ENCODE measurements around the gene RIC3.
A peak's percentile ranks its signal among the peaks of the same experiment; 100 is the strongest.

Gene RIC3

DNA sequence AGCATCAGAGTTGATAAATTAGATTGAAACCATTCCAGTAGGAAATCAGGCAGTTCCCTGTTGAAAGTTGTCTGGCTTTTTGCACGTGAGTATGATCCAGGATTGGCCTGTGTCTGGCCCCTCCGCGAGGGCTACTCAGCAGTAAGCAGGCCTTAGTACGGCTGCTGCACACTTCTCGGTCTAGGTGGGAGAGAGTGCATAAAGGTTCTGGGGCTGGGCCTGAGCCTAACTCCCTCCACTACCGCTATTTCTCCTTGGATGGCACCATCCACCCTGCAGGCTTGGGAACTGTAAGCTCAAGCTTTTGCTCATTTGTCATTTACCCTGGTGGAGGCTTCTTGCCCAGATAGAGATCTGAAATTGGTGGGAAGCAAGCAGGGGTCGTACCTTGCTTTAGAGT, 65.9 kb downstream of the RIC3 start:
- DNase-seq (ENCODE audit: low read depth in 3 of 3) = no peak

DNA sequence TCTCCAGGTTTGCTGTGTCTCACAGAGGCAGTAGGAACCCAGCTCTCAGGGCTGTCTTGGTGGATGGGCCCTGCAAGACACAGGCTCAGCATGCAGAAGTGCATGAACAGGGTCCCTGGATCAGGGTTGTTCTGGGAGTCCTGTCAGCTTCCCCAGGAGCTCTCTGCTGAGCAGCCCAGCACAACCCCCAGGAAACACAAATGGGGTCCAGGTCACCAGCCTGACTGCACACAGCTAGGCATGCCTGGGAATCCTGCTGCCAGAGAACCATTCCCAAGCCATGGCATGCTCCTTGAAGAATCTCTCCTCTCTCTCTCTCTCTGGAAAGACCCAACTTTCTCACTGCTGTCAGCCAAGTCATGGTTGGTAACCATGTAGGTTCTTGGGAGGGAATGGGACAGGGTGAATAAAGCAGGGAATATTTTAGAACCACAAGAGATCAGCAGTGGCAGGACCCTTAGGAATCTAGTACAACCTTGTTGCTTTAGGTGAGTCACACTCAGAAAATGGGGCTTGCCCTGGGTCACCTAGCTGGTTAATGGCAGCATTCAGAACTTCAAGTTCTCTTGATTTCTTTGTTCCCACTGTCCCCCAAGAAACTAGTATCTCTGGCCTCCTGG, 66.4 kb downstream of the RIC3 start:
- no peak for DNase-seq (ENCODE audit: low read depth in 3 of 3)

DNA sequence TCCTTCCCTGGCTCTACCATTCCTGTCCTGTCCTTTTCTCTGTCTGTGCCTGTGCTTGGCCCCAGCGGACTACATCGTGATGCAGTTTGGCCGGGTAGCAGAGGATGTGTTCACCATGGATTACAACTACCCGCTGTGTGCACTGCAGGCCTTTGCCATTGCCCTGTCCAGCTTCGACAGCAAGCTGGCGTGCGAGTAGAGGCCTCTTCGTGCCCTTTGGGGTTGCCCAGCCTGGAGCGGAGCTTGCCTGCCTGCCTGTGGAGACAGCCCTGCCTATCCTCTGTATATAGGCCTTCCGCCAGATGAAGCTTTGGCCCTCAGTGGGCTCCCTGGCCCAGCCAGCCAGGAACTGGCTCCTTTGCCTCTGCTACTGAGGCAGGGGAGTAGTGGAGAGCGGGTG, 67.4 kb downstream of the RIC3 start:
- DNase-seq (ENCODE audit: low read depth in 3 of 3) = no peak

DNA sequence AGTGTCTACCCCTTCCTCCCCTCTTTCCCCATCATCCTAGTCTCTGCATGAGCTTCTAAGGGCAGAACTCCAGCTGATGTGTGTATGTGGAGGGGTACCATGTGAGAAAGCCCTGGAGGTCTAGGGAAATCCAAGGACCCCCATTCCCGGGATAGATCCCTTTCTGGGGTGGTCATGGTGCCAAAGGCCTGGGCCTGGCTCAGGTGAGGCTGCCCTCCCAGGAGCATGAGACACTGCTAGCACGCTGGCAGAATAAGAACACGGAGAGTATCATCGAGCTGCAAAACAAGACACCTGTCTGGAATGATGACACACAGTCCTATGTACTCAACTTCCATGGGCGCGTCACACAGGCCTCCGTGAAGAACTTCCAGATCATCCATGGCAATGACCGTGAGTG, 68.2 kb downstream of the RIC3 start:
- no peak for DNase-seq (ENCODE audit: low read depth in 3 of 3)

DNA sequence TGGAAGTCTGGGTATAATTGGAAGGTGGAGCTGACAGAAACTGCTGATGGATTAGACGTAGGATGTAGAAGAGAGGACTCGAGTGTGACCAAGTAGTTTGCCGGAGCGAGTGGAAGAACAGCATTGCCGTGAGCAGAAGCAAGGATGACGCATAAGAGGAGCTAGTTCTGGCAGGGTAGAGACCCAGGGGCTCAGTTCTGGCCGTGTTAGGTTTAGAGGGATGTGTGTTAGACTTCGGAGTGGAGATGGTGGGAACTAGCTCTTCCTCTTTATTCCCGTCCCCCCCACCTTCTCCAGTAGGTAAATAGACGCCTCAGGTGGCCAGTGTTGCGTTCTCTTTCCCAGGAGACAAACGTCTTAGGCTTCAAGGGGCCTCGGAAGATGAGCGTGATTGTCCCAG, 68.7 kb downstream of the RIC3 start:
- DNase-seq (ENCODE audit: low read depth in 3 of 3) = no peak

DNA sequence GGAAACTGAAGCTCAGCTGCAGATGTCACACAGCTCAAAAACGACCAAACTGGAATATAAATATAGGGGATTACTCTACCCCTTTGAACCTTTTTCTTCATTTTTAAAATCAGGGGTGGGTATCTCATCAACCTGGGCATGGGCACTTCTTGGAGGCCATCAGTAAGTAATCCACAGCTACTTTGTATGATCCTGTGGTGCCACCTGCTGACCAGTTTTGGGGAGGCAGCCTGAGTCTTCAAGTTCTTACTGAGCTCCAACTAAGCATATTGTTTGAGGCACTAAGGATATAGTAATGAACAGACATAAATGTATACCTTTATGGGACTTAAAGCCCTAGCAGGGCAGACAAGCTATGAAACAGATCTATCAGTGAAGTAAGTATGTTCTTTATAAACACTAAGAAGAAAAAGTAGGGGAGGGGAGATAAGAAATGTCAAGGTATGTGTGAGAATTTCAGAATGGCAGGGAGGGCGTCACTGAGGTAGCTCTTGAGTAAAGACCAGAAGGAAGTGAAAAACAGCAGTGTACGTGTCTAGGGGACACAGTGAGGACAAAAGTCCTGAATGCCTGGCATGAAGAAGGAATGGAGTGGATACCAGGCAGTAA, 69.4 kb downstream of the RIC3 start:
- DNase-seq (ENCODE audit: low read depth in 3 of 3) = peak; percentile 48 to 68 (median 57)

DNA sequence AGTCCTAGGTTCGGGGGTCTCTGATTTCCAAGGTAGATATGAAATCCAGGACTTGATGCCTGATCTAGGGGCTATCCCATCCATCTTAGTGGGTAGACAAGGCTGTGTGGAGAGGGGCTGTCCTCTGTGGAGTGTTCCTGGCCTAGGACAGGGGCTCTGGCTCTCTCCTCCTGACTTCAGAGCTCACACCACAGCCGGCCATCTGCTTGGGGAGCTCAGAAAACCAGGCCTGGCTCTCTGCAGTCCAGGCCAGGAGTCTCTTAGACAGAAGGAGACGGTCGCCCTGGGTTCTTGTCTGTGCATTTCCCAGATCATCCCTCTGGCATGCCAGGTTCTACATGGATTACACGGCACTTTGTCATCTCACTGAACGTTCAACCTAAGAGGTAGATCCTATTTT, 69.9 kb downstream of the RIC3 start:
- no peak for DNase-seq (ENCODE audit: low read depth in 3 of 3)

DNA sequence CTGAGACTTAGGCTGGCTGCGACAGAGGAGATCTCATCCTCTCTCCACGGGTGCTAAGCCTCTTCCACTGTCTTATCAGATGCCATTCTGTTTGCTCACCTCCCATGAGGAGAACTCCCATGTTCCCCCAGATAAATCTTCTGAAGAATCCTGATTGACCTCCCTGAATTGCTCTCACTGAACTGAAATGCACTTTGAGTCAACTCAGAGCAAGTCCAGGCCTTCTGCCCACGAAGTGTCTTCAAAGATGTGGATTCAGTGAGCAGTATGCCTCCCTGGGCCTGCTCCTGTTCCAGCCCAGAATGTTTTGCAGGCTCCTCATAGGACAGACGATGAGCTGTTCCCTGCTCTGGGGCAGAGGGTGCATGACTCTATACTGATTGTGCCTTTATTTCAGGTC, 70.5 kb downstream of the RIC3 start:
- DNase-seq (ENCODE audit: low read depth in 3 of 3) = no peak

DNA sequence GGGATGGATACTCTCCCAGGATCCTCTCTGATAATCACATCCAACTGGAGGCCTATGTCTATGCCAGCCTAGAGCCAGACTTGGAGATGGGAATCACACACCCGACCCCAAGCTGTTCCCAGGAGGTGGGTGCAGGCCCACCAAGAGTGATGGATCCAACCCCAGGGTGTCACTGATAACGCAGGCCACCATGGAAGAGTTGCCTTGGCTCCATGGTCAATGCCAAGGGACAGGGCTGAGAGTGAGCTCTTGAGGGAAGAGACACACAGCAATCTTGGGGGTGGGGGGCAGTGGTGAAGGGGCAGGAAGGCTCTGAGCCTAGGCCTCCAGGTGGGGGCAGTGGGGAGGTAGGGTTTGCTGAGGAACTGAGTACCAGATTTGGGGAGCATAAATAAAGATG, 70.9 kb downstream of the RIC3 start:
- DNase-seq (ENCODE audit: low read depth in 3 of 3) = no peak

DNA sequence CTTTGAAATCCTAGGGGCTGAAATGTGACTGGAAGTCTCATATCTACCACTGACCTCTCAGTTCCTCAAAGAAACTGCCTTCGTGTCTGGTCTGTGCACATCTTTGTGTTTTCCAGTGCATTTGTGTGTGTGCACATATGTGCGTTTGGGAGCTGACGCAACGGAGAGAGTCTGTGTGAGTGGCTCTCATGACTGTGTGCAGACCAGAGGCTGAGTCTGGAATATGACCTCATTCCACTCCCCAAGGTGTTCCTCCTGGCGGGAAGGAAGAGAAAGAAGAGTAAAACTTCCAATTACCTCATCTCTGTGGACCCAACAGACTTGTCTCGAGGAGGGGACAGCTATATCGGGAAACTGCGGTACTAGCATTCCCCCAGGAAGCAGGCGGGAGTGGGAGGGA, 71.4 kb downstream of the RIC3 start:
- no peak for DNase-seq (ENCODE audit: low read depth in 3 of 3)

DNA sequence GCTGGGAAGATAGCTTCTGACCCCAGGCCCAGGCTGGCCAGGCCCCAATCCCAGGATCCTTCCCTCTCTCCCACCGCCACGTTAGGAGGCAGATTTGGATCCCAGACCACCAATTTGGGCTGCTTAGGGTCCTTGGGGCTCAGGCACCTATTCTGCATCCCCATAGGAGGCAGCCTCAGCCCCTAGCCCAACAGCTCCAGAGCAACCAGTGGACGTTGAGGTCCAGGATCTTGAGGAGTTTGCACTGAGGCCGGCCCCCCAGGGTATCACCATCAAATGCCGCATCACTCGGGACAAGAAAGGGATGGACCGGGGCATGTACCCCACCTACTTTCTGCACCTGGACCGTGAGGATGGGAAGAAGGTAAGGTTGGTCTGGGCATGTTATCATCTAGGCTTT, 71.8 kb downstream of the RIC3 start:
- DNase-seq (ENCODE audit: low read depth in 3 of 3) = no peak

DNA sequence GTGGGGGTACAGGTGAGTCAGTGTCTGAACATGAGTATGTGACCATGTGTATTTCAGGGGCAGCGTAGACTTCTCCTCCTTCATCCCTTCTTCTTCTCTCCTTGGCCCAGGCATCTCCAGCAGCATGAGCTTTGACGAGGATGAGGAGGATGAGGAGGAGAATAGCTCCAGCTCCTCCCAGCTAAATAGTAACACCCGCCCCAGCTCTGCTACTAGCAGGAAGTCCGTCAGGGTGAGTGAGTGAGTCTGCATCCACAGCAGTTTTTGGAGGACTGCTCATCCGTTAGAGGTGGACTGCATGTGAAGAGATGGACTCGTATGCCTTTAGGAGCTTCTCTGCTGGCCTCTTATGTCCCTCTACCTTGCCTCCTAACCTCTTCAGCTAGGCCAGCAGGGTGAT, 72.2 kb downstream of the RIC3 start:
- DNase-seq (ENCODE audit: low read depth in 3 of 3) = no peak

DNA sequence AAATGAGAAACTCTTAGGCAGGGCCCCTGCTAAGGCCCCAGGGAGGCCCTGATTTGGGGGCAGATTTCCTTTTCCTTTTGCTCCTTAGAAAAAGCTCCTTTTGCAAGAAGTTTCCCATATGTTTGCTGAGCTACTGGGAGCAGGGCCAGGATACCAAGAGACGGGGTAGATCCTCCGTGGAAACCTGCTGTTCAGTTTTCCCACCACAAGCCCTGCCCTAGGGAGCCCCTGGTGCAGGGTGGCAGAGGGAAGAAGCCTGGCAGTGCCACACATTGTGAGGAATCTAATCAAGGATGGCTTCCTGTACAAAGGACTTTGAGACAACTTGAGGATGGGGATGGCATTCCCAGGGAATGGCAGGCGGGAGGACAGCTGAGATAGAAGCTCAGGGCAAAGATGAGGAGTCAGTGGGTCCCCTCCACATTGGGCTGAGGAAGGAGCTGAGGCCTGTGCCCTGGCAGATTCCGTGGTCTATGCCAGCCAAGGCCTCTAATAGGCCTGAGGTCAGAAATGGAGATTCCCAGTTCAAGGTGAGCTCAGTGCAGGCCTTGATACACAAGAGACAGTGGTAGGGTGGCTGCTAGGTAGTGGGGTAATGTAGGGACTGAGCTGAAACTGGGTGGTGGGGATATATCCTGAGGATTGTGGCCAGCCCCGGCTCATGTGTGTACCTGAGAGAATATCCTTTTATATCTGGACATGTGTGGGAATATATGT, 72.9 kb downstream of the RIC3 start:
- DNase-seq (ENCODE audit: low read depth in 3 of 3) = no peak

DNA sequence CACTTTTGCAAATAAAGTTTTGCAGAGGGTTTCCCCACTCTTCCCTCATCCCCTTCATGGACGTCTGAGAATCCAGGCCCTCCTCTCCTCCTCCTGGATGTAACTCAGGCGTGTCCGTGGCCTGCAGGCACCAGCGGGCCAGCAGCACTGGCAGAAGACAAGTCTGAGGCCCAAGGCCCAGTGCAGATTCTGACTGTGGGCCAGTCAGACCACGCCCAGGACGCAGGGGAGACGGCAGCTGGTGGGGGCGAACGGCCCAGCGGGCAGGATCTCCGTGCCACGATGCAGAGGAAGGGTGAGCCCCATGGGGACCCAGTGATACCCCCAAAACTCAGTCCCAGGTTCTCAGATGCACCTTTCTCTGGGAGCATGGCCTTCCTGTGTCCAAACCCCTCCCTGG, 73.5 kb downstream of the RIC3 start:
- DNase-seq (ENCODE audit: low read depth in 3 of 3) = no peak

DNA sequence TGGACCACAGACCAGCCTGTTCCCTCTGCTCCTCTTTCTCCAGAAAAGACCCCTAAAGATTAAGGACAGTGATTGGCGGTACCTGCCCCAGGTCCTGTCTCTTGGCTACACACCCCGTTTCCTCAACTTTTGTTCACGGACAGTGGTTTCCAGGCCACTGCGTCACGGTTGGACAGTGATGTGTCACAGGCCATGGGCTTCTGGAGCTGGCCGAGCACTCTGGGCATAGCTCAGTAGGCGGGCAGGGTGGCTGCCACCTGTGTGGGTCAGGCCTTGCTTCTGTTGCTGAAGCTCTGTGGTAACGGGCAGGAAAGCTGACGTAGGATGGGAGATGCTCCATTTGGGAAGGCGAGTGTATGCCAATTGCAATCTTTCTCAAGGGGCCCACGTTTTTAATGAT, 74.2 kb downstream of the RIC3 start:
- no peak for DNase-seq (ENCODE audit: low read depth in 3 of 3)

DNA sequence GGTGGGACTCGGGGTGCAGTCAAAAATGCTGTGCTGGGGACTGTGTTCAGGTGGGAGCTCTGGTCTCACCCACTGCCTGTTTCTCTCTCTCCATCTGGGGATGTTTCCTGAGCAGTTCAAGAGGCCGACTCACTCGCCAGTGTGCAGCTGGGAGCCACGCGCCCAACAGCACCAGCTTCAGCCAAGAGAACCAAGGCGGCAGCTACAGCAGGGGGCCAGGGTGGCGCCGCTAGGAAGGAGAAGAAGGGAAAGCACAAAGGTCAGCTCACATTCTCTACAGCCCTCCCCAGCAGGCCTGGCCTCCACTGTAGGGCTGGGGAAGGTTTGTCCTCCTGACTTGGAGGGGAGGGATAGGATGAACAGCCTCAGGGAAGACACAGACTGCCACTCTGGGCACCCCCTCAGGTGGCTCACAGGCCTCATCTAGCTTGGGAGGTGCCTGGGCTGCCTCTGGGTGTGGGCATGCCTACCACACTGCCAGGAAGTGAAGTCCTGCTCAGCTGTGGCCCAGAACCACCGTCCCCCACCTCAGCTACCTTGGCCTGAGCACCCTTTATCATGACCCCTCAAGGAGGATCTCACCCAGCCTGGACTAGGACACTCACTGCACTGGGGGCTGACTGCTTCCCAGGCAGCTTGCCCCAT, 74.8 kb downstream of the RIC3 start:
- DNase-seq (ENCODE audit: low read depth in 3 of 3) = no peak

DNA sequence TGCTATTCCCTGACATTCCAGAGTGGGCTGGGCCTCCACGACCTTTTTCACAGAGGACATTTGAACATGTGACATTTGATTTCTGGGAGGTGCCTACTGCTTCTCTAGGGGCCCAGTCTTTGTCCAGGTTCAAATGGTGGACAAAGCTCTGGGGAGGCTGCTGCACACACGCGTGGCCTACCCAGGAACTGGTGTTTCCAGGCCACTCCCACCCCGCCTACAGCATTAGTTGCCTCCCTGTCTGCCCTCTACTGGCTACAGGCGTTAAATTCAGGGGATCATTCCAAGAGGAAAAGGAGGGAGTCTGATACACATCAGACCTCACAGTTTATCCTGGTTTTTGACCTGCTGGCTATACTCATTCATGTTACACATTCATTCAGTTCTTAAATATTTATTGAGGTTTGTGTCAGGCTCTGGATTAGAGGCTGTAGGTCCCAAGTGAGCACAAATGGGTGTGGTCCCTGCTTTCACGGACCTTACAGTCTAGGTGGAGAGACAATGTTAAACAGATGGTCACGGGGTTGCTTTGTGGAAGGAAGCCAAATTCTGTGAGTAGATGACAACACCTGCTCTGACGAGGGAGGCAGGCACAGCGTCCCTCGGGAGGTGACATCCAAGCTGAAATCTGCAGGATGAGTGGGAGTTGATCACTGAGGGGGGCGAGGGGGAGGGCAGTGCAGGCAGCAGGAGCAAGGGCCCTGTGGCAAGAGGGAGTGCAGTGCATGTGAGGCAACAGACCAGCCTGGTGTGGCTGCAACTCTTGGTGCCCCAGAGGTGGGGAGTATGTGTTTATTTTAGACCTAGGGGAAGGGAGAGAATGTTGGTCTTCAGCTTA, 76.0 kb downstream of the RIC3 start:
- peak in 2 of 3 experiments; percentile 26 to 49 for DNase-seq (ENCODE audit: low read depth in 3 of 3)

DNA sequence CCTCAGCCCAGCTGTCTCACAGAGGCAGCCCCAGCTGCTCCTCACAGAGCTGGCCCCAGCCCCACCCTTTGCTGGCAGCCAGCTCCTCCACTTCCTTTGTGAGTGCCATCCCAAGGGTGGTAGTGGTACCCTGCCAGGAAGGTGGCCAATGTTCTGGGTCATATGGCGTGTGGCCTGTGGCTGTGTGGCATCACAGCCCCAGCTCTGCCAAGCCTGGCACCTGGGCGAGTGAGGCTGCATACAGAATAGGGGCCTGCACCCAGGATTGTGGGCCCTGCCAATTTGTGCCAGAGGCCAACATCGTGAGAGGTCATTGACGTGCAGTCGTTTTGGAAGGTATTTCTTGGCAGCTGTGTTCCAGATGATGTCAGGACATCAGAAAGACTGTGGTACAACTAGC, 77.1 kb downstream of the RIC3 start:
- no peak for DNase-seq (ENCODE audit: low read depth in 3 of 3)

DNA sequence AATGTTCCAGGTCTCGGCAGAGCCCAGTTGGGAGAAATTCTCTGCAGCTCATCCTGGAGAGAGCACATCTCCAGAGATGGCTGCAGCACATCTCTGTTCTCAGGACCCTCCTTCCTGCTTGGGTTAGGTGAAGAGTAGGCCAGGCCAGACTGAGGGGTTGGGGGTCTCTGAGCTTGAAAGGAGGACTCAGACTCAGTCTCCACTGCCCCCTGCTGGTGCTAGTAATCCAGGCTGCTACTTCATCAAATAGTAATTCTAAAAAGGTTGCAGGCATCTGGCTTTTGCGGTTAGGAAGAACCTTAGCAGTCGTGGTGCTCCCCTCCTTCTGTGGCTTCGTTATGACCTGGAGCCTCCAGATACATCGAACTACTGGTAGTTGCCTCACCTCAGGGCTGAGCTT, 78.1 kb downstream of the RIC3 start:
- DNase-seq (ENCODE audit: low read depth in 3 of 3) = peak in 1 of 3 experiments; percentile 37

DNA sequence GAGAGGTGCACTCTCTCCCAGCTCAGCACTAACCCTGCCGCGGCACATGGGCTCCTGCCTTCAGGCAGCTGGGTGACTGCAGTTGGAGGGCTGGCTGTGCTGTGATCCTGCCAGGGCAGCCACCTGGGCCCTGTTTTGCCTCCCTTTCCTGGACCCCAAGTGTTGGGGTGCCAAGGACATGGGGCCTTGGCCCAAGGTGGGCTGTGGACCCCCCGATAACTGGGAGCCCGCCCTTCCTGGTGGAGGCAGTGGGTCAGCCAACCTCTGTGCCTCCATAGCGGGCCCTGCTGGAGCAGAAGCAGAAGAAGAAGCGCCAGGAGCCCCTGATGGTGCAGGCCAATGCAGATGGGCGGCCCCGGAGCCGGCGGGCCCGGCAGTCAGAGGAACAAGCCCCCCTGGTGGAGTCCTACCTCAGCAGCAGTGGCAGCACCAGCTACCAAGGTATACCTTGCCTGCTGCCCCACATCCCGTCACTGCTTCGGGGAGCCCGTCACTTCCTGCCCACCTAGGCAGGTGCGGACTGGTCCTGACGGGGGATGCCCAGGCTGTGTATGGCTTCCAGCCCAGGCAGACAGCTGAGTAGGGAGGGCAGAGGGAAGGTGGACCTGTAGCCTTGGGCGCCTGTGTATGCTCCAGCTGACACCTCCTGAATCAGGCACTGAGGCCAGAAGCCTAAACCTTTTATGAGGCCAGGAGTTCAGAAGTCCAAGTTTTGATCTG, 78.9 kb downstream of the RIC3 start:
- DNase-seq (ENCODE audit: low read depth in 3 of 3) = no peak

DNA sequence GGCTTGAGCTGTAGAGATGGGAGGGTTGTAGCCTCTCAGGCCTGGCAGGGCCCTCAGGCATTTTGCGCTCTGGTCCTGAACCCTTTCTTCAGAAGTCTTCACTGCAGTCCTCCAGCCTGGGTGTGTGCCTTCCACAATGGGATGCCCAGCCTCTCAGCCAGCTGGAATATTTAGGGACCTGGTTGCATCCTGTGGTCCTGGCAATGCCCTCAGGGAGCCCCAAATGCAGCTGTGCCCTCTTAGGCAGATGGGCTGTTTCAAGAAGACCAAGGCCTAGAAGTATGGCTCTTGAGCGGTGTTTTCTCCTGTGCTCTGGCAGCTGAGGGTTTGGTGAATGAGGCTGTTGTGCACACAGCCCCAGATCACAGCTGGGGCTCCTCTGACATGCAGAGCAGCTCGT, 81.1 kb downstream of the RIC3 start:
- DNase-seq (ENCODE audit: low read depth in 3 of 3) = no peak

Measured in stimulated activated CD4-positive, alpha-beta T cell treated with anti-CD3 and anti-CD28 coated beads, TNF-alpha, amount 100 ng/mL, for 24 hours (primary cell).